ENCODE measurements around the gene BCL2L1.

DNA sequence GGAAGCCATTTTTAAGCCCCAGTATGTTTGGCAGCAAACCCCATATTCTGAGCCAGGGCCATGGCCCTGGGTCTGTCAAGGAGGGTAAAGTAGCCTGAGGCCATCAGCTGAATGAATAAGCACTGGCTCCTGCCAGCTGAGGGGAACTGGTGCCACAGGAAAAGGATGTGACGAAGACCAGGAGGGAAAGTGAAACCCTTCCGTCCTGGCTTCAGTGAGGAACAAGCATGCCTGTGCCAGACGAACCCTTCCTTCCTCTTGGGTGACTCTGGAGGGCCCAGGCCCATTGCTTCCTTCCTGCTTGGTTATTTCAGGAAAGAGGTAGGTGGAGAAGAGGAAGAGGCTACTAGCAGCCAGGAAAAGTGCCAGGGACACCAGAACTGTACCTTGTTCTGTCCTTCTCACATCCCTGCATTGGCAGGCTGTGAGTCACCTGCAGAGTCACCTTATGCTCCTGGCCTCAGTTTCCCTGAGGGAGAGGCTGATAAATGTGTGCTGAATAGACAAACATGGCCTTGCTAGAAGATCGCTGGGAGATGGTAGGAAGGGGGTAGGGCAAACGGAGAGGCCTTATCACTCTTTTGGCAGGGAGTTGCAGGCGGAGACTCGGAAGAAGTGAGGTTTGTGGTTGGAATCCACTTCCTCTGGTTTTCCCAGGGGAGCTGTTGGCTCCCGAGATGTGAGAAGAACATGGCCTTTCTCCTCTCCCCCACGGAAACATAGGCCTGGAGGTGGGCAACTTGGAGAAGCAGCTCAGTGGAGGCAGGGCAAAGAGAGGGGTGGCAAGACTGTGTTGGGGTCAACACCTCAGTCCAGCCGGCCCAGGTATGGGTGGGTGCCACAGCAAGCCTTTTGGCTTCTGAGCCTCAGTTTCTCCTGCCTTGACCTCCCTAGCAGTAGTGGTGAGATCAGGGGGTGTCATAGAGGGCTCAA is 47.5 kb downstream of the BCL2L1 start:
- TF ChIP-seq CTCF (IDR thresholded peaks at IDR 0.05) (no peak), EZH2phosphoT487 (IDR thresholded peaks at IDR 0.05) (no peak)

All from neural progenitor cell (in vitro differentiated cells).